HepG2 (cell line): ENCODE data around the gene PSMC3IP. TPM values are rescaled to one million over a fixed set of nuclear protein-coding genes. Genes with fewer than 3 reads are reported as not detected.

ENCODE experiments used
- ATF7-NPFF ChIP-seq: sonication (generic); formaldehyde crosslinking; IDR thresholded peaks from 2 replicates; pipeline ENCODE4 v1.8.1; 2023; ENCODE audit warnings: mild to moderate bottlenecking, low read depth, missing genetic modification reagents, moderate library complexity
- HMGA1 ChIP-seq: sonication (generic); formaldehyde crosslinking; conservative IDR thresholded peaks from 2 replicates; pipeline ENCODE4 v1.4.0; 2020; ENCODE audit warnings: missing genetic modification reagents
- HNRNPLL ChIP-seq: fragments of 200-400 bp; formaldehyde crosslinking; IDR thresholded peaks from 2 replicates; pipeline ENCODE4 v1.6.1; 2017; ENCODE audit warnings: mild to moderate bottlenecking, low read depth, low read length; ENCODE audit not compliant: poor library complexity, severe bottlenecking
- HNRNPUL1 ChIP-seq: fragments of 200-400 bp; formaldehyde crosslinking; IDR thresholded peaks from 2 replicates; pipeline ENCODE4 v1.6.1; 2017; ENCODE audit warnings: low read depth, mild to moderate bottlenecking, low read length, moderate library complexity
- RFX5 ChIP-seq: IDR thresholded peaks from 2 replicates; pipeline ENCODE4 v1.6.1; 2011; ENCODE audit warnings: low read depth, low read length, improper control_type of control experiment
- TBL1XR1 ChIP-seq: fragments of 150-350 bp; IDR thresholded peaks from 2 replicates; pipeline ENCODE4 v1.6.1; 2014; ENCODE audit warnings: borderline replicate concordance, low read length; ENCODE audit not compliant: partially characterized antibody
- ZHX2 ChIP-seq, 2 experiments: sonication (generic) in 1 of 2; formaldehyde crosslinking in 1 of 2; IDR thresholded peaks; 2 replicates each; pipeline versions ENCODE4 v1.6.1 to v1.9.0; 2014 to 2022; ENCODE audit warnings: antibody characterized with exemption in 1 of 2, borderline replicate concordance in 1 of 2, inconsistent platforms in 1 of 2, low read depth in 1 of 2, missing genetic modification reagents in 1 of 2
- ZNF460 ChIP-seq: sonication (generic); formaldehyde crosslinking; IDR thresholded peaks from 2 replicates; pipeline ENCODE4 v1.5.1; 2020; ENCODE audit warnings: missing genetic modification reagents, mild to moderate bottlenecking, borderline replicate concordance
- ZNF615 ChIP-seq: sonication (generic); formaldehyde crosslinking; IDR thresholded peaks from 2 replicates; pipeline ENCODE4 v1.5.0; 2020; ENCODE audit warnings: mild to moderate bottlenecking, missing genetic modification reagents, borderline replicate concordance
- ZNF678 ChIP-seq: sonication (generic); formaldehyde crosslinking; IDR thresholded peaks from 2 replicates; pipeline ENCODE4 v1.4.0; 2020; ENCODE audit warnings: mild to moderate bottlenecking, missing genetic modification reagents
- polyA plus RNA-seq, 8 experiments: library from polyadenylated mRNA; depleted of rRNA in 3 of 8; stranded (reverse) in 7 of 8; unstranded in 1 of 8; fragments of >200 nt; fragmentation: Illumina TruSeq in 4 of 8; extraction: Trizol in 4 of 8; gene quantifications; 2 replicates each; pipeline versions ENCODE4 v1.2.1 to v1.2.3, GENCODE V29; 2011 to 2016; ENCODE audit warnings: low read depth in 4 of 8, missing spikeins in 1 of 8, mixed read lengths in 1 of 8; ENCODE audit not compliant: insufficient read depth in 1 of 8
- total RNA-seq, 5 experiments: library from RNA; depleted of rRNA; stranded (reverse); fragments of >200 nt; fragmentation: Illumina TruSeq; extraction: Trizol; gene quantifications; 2 replicates each; pipeline ENCODE4 v1.2.3, GENCODE V29; 2016; ENCODE audit warnings: low read depth in 1 of 5
- TF ChIP-seq, protein P1 (sequence below): sonication (generic); formaldehyde crosslinking; IDR thresholded peaks from 2 replicates; pipeline ENCODE4 v1.4.0; 2020; ENCODE audit warnings: mild to moderate bottlenecking, missing genetic modification reagents
- TF ChIP-seq, protein P2 (sequence below): sonication (generic); formaldehyde crosslinking; IDR thresholded peaks from 2 replicates; pipeline ENCODE4 v1.8.0; 2023; ENCODE audit warnings: mild to moderate bottlenecking, missing genetic modification reagents
- TF ChIP-seq, protein P3 (sequence below), 2 experiments: sonication (generic) in 1 of 2; formaldehyde crosslinking in 1 of 2; IDR thresholded peaks; 2 replicates each; pipeline versions ENCODE4 v1.4.0 to v1.6.1; 2016 to 2020; ENCODE audit warnings: borderline replicate concordance in 1 of 2, low read depth in 1 of 2, mild to moderate bottlenecking in 1 of 2, missing genetic modification reagents in 1 of 2

PSMC3IP gene
- total and polyA plus RNA-seq, 2 of the 13 experiments (the other 11 are each of a cell fraction or from before 2014, with no cell fraction given): 6.5 to 22.4 TPM

DNA sequence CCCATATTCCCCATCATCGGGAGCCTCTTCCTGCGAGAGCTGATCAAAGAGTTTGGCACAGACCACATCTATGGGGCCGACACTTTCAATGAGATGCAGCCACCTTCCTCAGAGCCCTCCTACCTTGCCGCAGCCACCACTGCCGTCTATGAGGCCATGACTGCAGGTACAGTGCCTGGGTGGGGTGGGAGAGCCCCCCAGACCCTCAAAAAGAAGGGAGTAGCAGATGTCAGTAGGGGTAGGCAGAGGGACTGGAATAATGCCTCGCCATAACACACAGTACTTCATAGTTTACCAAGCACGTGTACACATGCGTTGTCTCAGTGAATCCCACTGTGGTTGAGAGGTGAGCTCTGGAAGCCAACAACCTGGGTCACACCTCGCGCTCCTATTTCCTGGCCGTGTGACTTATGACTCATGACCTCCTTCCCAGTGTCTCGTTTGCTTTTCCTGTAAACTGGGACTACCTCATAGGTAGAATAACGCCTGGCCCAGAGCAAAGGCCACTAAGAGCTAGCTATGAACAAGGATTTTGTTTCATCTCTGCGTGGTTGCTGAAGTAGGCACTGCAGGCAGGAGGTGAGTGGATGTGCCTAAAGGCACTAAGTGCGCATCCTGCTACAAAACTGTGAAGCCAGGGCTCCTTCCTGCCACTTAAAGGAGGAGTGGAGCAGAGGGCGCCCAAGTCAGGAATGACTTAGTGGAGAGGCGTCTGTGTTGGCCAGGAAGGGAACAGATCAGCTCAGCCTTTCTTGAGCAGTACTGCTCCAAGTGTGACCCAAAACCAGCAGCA lies 36.3 kb downstream of the PSMC3IP start (continued):
- TF ChIP-seq ZNF615 (CRISPR knock-in tag) (no peak), HNRNPLL (no peak), TBL1XR1 (peak; percentile 50), HMGA1 (no peak), ZHX2 (IDR thresholded peaks at IDR 0.05; ENCODE audit: low read depth) (peak; percentile 78; the same call in 1 of the 2 replicates), ZHX2 (CRISPR knock-in tag; IDR thresholded peaks at IDR 0.05; ENCODE audit: borderline replicate concordance) (no peak), ZNF678 (CRISPR knock-in tag) (no peak), ATF7-NPFF (no peak), RFX5 (0 out of 2 replicates have a peak, but pooled peaks have one; percentile 23), ZNF460 (CRISPR knock-in tag) (no peak), HNRNPUL1 (no peak)
- TF ChIP-seq, protein P1, sequence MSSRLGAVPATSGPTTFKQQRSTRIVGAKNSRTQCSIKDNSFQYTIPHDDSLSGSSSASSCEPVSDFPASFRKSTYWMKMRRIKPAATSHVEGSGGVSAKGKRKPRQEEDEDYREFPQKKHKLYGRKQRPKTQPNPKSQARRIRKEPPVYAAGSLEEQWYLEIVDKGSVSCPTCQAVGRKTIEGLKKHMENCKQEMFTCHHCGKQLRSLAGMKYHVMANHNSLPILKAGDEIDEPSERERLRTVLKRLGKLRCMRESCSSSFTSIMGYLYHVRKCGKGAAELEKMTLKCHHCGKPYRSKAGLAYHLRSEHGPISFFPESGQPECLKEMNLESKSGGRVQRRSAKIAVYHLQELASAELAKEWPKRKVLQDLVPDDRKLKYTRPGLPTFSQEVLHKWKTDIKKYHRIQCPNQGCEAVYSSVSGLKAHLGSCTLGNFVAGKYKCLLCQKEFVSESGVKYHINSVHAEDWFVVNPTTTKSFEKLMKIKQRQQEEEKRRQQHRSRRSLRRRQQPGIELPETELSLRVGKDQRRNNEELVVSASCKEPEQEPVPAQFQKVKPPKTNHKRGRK: no peak
- TF ChIP-seq, protein P2, sequence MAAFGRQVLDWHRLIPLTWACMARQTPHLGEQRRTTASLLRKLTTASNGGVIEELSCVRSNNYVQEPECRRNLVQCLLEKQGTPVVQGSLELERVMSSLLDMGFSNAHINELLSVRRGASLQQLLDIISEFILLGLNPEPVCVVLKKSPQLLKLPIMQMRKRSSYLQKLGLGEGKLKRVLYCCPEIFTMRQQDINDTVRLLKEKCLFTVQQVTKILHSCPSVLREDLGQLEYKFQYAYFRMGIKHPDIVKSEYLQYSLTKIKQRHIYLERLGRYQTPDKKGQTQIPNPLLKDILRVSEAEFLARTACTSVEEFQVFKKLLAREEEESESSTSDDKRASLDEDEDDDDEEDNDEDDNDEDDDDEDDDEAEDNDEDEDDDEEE (CRISPR knock-in tag): 0 out of 2 replicates have a peak, but pooled peaks have one; percentile 46
- TF ChIP-seq, protein P3, sequence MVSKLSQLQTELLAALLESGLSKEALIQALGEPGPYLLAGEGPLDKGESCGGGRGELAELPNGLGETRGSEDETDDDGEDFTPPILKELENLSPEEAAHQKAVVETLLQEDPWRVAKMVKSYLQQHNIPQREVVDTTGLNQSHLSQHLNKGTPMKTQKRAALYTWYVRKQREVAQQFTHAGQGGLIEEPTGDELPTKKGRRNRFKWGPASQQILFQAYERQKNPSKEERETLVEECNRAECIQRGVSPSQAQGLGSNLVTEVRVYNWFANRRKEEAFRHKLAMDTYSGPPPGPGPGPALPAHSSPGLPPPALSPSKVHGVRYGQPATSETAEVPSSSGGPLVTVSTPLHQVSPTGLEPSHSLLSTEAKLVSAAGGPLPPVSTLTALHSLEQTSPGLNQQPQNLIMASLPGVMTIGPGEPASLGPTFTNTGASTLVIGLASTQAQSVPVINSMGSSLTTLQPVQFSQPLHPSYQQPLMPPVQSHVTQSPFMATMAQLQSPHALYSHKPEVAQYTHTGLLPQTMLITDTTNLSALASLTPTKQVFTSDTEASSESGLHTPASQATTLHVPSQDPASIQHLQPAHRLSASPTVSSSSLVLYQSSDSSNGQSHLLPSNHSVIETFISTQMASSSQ (IDR thresholded peaks at IDR 0.05; ENCODE audit: low read depth): no peak
- TF ChIP-seq, protein P3 (CRISPR knock-in tag; IDR thresholded peaks at IDR 0.05; ENCODE audit: borderline replicate concordance): no peak; the same call in 1 of the 2 replicates
